NCI-H2227 (cell line): ENCODE data around the gene LAMC2.
"Not testable (repeated sequence)": the region's sequence is repeated elsewhere in the genome, so short reads cannot be mapped to it uniquely, and the experiment has no call there.

Experiments used
- DNase-seq: peaks from one replicate; lab custom pipeline; 2025; ENCODE audit not compliant: unreplicated experiment; lab: John Stamatoyannopoulos, UW

LAMC2 gene

DNA sequence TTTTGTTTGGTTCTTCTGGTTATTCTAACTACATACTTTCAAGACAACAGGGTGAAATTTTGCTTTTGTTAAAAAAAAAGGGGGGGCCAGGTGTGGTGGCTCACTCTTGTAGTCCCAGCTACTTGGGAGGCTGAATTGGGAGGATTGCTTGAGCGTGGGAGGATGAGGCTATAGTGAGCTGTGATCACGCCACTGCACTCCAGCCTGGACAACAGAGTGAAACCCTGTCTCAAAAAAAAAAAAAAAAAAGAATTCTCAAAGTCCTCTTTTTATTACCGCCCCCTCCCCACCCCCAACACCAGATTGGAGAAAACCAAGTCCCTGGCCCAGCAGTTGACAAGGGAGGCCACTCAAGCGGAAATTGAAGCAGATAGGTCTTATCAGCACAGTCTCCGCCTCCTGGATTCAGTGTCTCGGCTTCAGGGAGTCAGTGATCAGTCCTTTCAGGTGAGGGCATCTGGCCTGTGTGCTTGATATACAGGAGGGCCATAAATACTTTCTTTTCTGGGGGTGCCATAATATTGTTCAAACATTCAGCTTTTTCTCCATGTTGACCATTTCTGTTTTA lies 50.2 kb downstream of the LAMC2 start:
- no peak for DNase-seq

DNA sequence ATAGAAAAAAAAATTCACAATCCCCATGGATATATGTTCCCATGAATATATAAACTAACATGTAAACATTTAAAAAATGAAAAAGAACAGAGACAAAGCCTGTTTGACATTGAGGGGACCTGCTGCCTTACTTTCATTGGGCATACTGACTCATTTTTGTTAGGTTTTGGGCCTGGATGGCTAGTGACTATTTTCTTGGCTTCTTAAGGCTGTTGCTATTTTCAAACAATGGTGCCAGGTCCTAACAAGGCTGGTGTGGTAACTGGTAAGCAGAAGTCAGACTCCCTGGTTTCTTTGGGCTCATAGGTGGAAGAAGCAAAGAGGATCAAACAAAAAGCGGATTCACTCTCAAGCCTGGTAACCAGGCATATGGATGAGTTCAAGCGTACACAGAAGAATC lies 51.0 kb downstream of the LAMC2 start:
- no peak for DNase-seq

DNA sequence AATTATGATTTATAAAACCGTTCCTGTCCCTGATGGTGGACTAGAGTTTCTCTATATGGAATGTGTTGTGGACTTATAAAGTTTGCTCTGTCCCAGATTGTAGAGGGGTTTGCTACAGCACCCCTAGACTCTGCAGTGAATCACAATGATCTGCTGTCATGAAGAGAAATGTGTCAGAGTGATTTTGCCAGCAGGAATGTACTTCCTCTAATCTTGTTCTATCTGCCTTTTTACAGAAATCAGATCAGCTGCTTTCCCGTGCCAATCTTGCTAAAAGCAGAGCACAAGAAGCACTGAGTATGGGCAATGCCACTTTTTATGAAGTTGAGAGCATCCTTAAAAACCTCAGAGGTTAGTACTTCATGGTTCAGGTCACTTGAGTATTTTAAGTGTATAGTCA lies 52.0 kb downstream of the LAMC2 start:
- no peak for DNase-seq

DNA sequence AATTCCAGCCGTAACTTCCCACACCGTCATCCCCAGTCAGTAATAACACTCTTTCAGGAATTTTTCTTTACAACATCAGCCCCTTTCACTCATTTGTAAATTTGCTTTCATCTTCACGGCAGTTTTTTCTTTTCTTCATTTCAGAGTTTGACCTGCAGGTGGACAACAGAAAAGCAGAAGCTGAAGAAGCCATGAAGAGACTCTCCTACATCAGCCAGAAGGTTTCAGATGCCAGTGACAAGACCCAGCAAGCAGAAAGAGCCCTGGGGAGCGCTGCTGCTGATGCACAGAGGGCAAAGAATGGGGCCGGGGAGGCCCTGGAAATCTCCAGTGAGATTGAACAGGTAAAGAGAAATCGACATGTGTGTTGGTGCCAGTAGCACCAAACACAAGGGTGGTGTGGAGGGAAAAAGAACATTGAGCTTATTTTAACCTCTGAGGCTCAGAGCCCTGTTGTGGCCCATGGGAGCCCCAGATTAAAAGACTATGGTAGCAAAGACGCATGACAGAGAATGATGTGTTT lies 53.2 kb downstream of the LAMC2 start:
- no peak for DNase-seq

DNA sequence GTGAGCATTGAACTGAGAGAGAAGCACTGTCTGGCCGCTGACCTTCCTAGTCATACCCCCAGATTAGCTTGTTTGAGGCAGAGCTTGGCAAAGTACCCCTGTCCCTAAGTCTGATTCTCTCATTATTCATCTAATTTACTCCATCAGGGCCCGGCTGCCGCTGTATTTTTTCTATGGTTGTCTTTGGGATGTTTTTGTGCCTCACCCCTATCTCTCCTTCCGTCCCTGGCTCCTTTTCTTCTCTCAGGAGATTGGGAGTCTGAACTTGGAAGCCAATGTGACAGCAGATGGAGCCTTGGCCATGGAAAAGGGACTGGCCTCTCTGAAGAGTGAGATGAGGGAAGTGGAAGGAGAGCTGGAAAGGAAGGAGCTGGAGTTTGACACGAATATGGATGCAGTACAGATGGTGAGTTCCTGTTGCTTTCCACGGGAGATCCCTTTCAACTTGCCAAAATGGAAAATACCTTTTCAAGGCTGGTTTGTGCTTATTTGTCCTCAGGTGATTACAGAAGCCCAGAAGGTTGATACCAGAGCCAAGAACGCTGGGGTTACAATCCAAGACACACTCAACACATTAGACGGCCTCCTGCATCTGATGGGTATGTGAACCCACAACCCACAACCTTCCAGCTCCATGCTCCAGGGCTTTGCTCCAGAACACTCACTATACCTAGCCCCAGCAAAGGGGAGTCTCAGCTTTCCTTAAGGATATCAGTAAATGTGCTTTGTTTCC lies 53.9 kb downstream of the LAMC2 start:
- DNase-seq, result no peak

DNA sequence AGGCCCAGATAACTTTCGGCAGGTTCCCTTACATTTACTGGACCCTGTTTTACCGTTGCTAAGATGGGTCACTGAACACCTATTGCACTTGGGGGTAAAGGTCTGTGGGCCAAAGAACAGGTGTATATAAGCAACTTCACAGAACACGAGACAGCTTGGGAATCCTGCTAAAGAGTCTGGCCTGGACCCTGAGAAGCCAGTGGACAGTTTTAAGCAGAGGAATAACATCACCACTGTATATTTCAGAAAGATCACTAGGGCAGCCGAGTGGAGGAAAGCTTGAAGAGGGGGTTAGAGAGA lies 54.4 kb downstream of the LAMC2 start:
- DNase-seq, result no peak

DNA sequence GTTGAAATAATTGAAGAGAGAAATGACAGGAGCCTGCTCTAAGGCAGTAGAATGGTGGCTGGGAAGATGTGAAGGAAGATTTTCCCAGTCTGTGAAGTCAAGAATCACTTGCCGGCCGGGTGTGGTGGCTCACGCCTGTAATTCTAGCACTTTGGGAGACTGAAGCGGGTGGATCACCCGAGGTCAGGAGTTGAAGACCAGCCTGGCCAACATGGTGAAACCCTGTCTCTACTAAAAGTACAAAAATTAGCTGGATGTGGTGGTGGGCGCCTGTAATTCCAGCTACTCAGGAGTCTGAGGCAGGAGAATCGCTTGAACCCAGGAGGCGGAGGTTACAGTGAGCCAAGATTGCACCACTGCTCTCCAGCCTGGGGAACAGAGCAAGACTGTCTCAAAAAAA lies 54.8 kb downstream of the LAMC2 start:
- not testable (repeated sequence) for DNase-seq

DNA sequence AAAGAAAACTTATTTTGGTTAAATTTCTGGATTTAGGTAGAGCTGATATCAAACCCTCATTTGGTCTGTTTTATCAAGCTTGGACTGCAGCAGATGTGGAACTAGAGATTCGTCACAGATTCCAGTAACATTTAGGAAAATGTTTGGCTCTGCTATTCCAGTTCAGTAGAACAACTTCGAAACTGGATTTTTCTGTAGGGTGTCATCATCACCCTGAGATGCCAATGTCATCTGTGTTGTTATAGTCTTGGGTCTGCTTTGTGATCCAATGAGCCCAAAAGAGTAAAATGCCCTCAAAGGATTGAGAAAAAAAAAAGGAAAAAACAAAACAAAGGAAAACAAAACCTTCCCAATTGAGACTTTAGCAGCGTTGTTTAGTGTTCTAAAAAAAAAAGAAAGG lies 55.4 kb downstream of the LAMC2 start:
- DNase-seq, result no peak

DNA sequence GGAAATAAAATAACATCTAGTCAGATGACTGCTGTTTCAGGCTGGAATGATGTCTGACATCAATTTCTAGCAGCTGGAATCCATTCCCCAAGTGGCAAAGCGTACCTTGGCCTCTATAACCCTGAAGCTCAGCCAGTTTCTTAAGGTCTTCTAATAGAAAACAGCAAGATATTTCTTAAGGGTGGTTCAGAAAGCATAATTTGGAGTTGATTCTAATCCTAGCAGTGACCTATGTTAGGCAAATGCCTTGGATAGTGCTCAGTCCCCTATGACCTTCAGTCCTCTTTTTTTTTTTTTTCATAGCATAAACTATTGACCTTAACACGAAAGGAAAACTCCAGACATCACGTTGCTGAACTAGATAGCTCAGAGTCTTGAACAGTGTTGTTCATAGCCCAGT lies 56.5 kb downstream of the LAMC2 start:
- DNase-seq, result no peak

DNA sequence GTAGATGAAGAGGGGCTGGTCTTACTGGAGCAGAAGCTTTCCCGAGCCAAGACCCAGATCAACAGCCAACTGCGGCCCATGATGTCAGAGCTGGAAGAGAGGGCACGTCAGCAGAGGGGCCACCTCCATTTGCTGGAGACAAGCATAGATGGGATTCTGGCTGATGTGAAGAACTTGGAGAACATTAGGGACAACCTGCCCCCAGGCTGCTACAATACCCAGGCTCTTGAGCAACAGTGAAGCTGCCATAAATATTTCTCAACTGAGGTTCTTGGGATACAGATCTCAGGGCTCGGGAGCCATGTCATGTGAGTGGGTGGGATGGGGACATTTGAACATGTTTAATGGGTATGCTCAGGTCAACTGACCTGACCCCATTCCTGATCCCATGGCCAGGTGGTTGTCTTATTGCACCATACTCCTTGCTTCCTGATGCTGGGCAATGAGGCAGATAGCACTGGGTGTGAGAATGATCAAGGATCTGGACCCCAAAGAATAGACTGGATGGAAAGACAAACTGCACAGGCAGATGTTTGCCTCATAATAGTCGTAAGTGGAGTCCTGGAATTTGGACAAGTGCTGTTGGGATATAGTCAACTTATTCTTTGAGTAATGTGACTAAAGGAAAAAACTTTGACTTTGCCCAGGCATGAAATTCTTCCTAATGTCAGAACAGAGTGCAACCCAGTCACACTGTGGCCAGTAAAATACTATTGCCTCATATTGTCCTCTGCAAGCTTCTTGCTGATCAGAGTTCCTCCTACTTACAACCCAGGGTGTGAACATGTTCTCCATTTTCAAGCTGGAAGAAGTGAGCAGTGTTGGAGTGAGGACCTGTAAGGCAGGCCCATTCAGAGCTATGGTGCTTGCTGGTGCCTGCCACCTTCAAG lies 57.3 kb downstream of the LAMC2 start:
- no peak for DNase-seq

DNA sequence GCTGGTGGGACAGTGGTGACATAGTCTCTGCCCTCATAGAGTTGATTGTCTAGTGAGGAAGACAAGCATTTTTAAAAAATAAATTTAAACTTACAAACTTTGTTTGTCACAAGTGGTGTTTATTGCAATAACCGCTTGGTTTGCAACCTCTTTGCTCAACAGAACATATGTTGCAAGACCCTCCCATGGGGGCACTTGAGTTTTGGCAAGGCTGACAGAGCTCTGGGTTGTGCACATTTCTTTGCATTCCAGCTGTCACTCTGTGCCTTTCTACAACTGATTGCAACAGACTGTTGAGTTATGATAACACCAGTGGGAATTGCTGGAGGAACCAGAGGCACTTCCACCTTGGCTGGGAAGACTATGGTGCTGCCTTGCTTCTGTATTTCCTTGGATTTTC lies 58.4 kb downstream of the LAMC2 start:
- DNase-seq, result no peak

DNA sequence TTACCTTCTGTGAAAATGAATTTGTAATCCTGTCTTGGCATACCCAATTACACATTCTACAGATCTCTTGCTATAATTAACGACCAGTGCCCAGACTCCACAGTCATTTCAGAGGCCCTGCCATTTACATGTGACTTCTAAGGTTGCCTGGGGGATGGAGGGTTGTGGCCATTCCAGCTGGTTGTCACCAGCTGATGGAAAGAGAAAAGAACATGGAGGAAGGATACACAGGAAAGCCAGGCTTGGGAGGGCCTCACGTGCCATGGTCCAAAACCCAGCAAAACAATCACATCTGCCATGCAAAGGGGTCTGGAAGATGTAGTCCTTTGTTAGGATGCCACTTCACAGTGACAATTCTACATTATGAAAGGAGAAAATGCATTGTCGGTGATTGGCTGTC lies 59.3 kb downstream of the LAMC2 start:
- DNase-seq, result no peak

DNA sequence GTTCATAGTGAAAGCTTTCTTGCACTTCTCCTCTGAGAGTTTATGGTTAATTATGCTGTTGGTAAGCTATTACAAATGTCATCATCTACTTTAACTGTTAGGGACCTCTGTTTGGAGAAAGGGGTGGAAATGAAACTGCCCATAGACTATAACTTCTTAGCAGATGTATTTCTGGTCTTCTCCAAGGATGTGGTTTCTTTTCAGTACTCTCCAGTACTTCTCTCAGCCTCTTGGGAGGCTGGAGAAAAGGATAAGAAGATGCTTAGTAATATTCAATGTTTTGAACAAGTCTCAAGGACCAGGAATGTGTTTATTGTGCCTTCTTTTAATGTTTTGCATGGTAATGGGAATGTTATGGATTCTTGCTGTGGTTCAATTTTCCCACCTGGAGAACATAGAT lies 60.4 kb downstream of the LAMC2 start:
- no peak for DNase-seq

DNA sequence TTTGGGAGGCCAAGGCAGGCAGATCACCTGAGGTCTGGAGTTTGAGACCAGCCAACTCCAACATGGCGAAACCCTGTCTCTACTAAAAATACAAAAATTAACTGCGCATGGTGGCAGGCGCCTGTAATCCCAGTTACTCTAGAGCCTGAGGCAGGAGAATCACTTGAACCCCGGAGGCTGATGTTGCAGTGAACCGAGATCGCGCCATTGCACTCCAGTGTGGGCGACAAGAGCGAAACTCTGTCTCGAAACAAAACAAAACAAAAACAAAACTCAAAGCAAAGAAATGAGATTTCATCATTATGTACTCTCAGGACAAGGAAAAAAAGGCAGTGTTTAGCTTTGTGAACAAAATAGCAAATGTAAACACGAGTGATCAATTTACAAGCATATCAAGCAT lies 61.0 kb downstream of the LAMC2 start:
- no peak for DNase-seq

DNA sequence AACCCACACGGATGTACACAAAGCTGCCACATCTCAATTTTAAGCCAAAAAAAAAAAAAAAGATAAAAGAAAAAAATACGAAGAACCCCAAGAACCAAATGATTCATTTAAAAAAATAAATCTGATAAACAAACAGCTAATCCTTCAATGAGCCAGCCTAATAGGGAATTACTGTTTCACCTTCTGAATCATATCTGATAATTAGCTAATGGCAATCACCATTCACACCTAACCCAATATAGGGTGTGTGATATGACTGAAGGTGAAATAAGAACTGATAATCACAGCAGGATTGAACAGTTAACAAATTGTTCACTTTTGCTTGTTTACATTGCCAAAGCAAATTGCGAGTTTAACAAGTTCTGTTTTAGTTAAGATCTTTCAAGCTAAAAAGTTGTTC lies 61.4 kb downstream of the LAMC2 start:
- no peak for DNase-seq

DNA sequence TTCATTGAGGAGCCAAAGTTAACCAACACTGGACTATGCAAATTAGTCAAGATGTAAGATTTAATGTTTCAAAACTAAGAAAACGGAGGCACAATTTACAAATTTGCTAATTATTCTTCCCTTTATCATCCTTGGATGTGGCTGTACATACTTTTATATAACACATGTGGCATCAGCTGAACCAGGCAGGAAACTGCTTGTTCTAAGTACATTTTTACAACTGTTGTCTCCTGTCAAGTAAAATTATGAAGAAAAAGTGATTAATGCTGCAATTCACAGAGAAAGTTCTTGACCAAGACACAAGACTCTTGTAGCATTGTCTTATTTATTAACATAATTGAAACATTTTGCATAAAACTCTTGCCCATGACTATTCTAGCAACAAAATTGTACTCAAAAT lies 61.9 kb downstream of the LAMC2 start:
- DNase-seq, result no peak

DNA sequence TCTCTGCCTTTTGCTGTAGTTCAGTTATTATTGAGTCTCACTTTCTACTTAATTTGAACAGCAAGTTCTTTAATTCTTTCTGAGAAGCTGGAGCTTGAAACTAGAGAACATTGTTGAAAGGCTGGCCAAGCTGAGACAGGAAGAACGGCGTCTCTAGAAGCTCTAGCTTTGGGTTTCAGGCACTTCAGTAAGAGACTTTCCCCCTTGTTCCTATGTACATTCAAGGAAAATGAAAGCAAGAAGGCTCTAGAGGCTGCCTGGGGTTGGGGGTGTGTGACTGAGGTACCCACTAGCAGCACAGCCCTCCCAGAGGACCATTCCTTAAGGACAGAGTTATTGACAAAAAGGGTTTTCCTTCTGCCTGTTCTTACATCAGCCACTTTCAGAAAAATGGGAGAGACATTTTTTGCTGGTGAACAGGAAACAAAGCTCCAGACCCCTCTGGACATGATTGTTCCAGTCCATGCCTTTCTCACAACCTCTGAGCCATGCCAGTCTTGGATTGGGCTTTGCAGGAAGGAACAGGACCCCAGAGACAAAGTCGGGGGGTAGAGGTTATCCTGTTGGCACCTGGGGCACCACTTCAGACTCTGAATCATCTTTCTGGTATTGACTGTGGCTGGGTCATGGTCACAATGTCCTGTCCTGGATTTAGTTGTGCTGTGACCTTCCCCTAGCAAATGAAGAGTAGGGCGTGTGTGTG lies 63.1 kb downstream of the LAMC2 start:
- no peak for DNase-seq

DNA sequence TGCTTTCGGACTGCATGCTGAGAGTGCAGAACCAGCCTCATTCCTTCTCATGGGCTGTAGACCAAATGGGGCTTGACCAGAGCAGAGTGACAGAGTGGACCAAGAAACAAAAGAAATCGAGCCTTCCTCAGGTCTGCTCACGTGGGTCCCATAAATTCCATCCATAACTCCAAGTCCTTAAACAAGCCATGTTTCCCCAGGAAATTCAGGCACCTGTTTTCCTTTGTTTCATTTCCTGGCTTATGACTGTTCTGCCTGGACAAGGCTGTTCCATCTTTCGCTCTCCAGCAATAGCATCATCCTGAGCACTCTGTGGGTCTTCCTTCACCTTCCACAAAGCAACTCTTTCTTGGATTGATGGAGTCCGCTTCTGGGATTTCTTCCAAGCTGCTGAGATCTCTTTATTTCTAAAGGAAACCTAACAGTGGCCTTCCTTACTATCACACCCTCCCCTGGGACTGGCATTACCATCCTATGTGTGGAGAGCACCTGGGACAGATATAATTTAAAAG lies 63.9 kb downstream of the LAMC2 start:
- DNase-seq, result no peak

DNA sequence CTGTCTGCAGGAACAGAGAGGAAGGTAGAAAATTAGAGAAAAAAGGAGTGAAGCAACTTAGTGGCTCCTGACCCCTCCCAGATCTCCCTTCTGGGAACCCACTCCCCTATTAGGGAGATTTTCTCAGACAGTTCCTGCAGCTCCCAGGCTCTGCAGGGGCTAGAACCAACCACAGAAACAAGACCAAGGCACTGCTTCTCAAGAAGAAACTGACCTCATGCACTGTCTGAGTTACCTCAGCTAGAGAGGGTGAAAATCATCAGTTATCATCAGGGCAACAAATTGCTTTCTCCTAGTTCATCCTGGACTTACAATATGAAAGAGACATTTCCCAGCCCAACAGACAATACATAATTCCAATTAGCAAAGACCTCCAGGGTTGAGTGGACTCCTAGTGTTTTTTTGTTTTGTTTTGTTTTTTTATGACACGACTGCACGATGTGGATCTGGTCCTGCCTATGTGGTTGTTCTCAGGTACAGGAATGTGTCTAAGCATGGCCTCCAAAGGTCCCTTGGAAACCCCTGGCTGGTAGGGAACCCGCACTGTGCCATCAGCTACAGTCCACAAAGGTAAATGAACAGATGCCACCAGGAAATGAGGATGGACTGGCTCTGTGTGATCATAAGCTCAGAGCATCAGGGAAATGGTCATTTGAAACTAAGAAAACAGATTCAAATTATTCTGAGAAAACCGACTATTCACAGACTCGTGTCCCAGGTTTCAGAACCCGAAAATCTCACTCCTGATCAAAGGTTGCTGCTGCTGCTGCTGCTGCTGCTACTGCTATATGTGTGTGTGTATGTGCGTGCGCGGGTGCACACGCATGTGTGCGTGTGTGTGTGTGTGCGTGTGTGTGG lies 65.3 kb downstream of the LAMC2 start:
- DNase-seq, result no peak

DNA sequence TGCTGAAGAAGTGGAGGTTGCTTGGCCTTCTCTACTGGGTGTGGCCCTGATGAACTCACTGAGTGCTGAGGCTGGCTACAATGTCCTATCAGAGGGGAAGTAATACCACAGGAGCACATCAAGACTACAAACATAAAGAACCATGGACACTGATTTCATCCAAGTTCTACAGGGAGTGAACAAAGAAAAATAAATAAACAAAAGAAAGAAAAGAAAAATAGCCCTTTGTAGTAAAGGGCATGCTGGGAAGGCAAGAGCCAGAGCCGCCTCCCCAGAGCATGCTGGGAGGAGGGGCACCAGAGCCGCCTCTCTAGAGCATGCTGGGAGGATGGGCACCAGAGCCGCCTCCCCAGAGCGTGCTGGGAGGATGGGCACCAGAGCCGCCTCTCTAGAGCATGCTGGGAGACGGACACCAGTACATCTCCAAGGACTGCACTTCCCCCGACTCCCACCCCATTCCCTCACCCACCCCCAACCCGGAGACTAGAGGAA lies 65.9 kb downstream of the LAMC2 start:
- no peak for DNase-seq
